Measurements from ENCODE around the gene LDB2. TPM values are rescaled to one million over a fixed set of nuclear protein-coding genes. Genes with fewer than 3 reads are reported as not detected.

The LDB2 gene
- total and polyA plus RNA-seq, 11 donors, result 9.5 to 38.7 (median 26.3) TPM

DNA sequence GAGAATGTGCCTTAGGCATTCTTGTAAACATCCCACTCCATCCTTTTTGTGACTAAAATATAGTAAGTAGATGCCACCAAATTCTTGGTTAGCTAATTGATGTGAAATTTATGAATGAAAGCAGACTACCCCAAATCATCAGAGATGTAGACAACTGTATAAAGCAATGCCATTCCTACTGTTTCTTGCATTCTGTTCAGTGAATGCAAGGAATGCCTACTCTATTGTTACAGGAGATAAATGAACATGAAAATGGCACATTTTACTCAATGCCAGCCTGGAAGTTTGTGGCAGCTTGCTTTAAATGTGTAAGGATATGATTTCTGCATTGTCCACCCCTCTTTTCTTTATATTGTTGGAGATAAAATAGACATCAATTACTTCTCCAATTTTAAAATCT is 317.9 kb downstream of the LDB2 start:
- H3K9me3 ChIP-seq, result peaks cover 0 to 4% (median 0%) of the 10 kb centered on the region in 12 donors
- DNase-seq, result no peak
- no peak overlapping the region for H3K4me3 ChIP-seq
- TF ChIP-seq, protein P1, sequence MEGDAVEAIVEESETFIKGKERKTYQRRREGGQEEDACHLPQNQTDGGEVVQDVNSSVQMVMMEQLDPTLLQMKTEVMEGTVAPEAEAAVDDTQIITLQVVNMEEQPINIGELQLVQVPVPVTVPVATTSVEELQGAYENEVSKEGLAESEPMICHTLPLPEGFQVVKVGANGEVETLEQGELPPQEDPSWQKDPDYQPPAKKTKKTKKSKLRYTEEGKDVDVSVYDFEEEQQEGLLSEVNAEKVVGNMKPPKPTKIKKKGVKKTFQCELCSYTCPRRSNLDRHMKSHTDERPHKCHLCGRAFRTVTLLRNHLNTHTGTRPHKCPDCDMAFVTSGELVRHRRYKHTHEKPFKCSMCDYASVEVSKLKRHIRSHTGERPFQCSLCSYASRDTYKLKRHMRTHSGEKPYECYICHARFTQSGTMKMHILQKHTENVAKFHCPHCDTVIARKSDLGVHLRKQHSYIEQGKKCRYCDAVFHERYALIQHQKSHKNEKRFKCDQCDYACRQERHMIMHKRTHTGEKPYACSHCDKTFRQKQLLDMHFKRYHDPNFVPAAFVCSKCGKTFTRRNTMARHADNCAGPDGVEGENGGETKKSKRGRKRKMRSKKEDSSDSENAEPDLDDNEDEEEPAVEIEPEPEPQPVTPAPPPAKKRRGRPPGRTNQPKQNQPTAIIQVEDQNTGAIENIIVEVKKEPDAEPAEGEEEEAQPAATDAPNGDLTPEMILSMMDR (IDR thresholded peaks at IDR 0.05), result no peak
- no peak for TF ChIP-seq POLR2A (IDR thresholded peaks at IDR 0.05)
- no peak overlapping the region for H3K27ac ChIP-seq
- no peaks in the 10 kb centered on the region for H3K27me3 ChIP-seq
- ATAC-seq, result no peak
- peaks cover 0 to 2% (median 0%) of the 10 kb centered on the region in 12 donors for H3K4me1 ChIP-seq
- intact Hi-C loops (cut with DNase I), result no loop called here
- H3K36me3 ChIP-seq, result peaks cover 0 to 24% (median 4%) of the 10 kb centered on the region in 9 donors

DNA sequence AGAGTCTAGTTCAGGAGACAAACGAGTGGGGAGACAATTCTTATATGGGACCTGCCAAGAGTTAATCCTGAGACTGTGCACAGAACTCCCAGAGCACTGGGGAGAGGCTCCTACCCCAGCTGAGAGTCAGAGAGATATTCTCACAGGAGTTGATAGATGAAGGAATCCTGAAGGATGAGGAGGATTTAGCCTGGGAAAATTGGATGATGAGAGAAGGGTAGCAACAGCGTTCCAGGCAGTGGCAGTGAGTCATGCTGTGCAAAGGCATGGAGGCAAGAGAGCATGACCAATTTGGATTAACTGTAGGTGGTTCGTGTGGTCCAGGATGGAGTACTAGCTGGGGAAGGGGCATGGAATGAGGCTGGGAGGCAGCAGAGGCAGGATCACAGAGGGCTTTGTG is 318.6 kb downstream of the LDB2 start:
- H3K36me3 ChIP-seq, result peaks cover 0 to 24% (median 4%) of the 10 kb centered on the region in 9 donors
- no peak for DNase-seq

DNA sequence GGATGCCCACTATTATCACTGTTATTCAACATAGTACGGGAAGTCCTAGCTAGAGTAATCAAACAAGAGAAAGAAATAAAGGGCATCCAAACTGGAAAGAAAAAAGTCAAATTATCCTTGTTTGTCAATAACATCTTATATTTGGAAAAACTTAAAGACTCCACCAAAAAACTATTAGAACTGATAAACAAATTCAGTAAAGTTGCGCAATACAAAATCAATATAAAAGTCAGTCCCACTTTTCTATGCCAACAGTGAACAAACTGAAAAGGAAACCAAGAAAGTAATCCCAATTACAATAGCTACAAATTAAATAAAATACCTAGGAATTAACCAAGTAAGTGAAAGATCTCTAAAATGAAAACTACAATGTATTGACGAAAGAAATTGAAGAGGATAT is 321.3 kb downstream of the LDB2 start:
- Histone ChIP-seq H3K27me3 (no peaks in the 10 kb centered on the region), H3K4me1 (peaks cover 0 to 25% (median 16%) of the 10 kb centered on the region in 12 donors), H3K27ac (no peak overlapping the region), H3K9me3 (peaks cover 0 to 4% (median 0%) of the 10 kb centered on the region in 12 donors), H3K36me3 (peaks cover 0 to 18% (median 0%) of the 10 kb centered on the region in 9 donors), H3K4me3 (no peak overlapping the region)
- ATAC-seq (no peak), DNase-seq (no peak)
- no peak for TF ChIP-seq POLR2A (IDR thresholded peaks at IDR 0.05)
- TF ChIP-seq, protein P1 (IDR thresholded peaks at IDR 0.05), result no peak
- WGBS, 4 donors, result 94 to 98% (median 96%) methylated on average over 3 of the region's 3 CpGs
- intact Hi-C loops (cut with DNase I), result no loop called here

More for the DNA sequence above, 318.6 kb downstream of the LDB2 start:
- TF ChIP-seq POLR2A (IDR thresholded peaks at IDR 0.05), result no peak
- TF ChIP-seq, protein P1 (IDR thresholded peaks at IDR 0.05), result no peak
- ATAC-seq, result no peak
- H3K4me3 ChIP-seq, result no peak overlapping the region
- H3K27ac ChIP-seq, result no peak overlapping the region
- WGBS, 4 donors, result 53 to 71% (median 60%) methylated on average over 3 of the region's 3 CpGs
- peaks cover 0 to 5% (median 0%) of the 10 kb centered on the region in 12 donors for H3K4me1 ChIP-seq
- intact Hi-C loops (cut with DNase I), result no loop called here
- H3K9me3 ChIP-seq, result peaks cover 0 to 4% (median 0%) of the 10 kb centered on the region in 12 donors
- no peaks in the 10 kb centered on the region for H3K27me3 ChIP-seq

DNA sequence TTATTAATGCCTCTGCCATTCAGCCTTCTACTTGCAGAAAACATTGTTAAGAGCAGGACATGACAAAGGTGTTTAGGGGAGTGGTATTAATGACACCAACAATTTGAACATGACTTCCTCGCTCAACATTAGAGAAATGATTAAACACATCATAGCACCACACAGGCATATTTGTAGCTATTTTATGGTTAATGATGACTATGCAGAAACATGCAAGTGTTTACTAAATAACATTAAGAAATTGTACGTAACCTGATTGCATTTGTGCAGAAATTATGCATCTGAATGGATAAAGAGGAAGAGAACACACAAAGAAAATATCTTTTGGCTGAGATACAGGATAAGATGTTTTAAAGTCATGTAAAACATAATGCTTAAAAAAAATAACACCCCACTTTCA is 323.5 kb downstream of the LDB2 start:
- H3K4me1 ChIP-seq, result peaks cover 0 to 25% (median 16%) of the 10 kb centered on the region in 12 donors
- no peaks in the 10 kb centered on the region for H3K27me3 ChIP-seq
- intact Hi-C loops (cut with DNase I), result no loop called here
- H3K4me3 ChIP-seq, result no peak overlapping the region
- no peak overlapping the region for H3K27ac ChIP-seq
- TF ChIP-seq, protein P1 (IDR thresholded peaks at IDR 0.05), result no peak
- TF ChIP-seq POLR2A (IDR thresholded peaks at IDR 0.05), result no peak
- peaks cover 0 to 4% (median 0%) of the 10 kb centered on the region in 12 donors for H3K9me3 ChIP-seq
- ATAC-seq (no peak), DNase-seq (no peak)
- WGBS, 4 donors, result 92 to 97% (median 95%) methylated on average over 2 of the region's 2 CpGs
- H3K36me3 ChIP-seq, result peaks cover 0 to 6% (median 0%) of the 10 kb centered on the region in 9 donors

Measured in heart left ventricle (tissue), 16 donors.